Thyroid gland (tissue), 4 donors: ENCODE measurements around the gene ARL14EP. TPM values are rescaled to one million over a fixed set of nuclear protein-coding genes. Genes with fewer than 3 reads are reported as not detected.
A peak's percentile ranks its signal among the peaks of the same experiment; 100 is the strongest.

Experiments used
- DNase-seq, 2 donors: peaks; one replicate each; pipeline ENCODE4 v3.0.0-alpha.2; 2019
- H3K27ac ChIP-seq, 3 donors: fragments of 200-600 bp; sonication (generic); 1 replicate in 2 of 3; 2 replicates in 1 of 3; pipeline ENCODE4 v1.5.1; 2016 to 2019; ENCODE audit warnings: mild to moderate bottlenecking in 1 of 3, moderate library complexity in 1 of 3
- H3K27me3 ChIP-seq: fragments of 200-600 bp; sonication (generic); one replicate; pipeline ENCODE4 v1.5.1; 2019
- H3K36me3 ChIP-seq, 2 donors: fragments of 200-600 bp; sonication (generic); one replicate each; pipeline ENCODE4 v1.5.1; 2016 to 2019
- H3K4me1 ChIP-seq, 2 donors: fragments of 200-600 bp; sonication (generic); one replicate each; pipeline ENCODE4 v1.5.1; 2017 to 2019
- H3K4me3 ChIP-seq, 3 donors: fragments of 200-600 bp; sonication (generic); replicated peaks in 1 of 3; 1 replicate in 2 of 3; 2 replicates in 1 of 3; pipeline ENCODE4 v1.5.1; 2016; ENCODE audit warnings: mild to moderate bottlenecking in 1 of 3
- H3K9me3 ChIP-seq: fragments of 200-600 bp; sonication (generic); one replicate; pipeline ENCODE4 v1.5.1; 2017
- POLR2A ChIP-seq, 2 donors: fragments of 450-650 bp; IDR thresholded peaks; one replicate each; pipeline ENCODE4 v1.6.1; 2017; ENCODE audit warnings: antibody characterized with exemption in 2 of 2, mild to moderate bottlenecking in 2 of 2, moderate library complexity in 1 of 2
- WGBS, 2 donors: methylation state at CpG; one replicate each; pipeline ENCODE4 v1.1.5; 2017; 5-methylcytosine and 5-hydroxymethylcytosine counted together
- intact Hi-C: fragments of 100-400 bp; cut with DNase I; formaldehyde crosslinking; loops from one replicate; pipeline ENCODE4 v1.15.1; 2023
- total RNA-seq, 4 donors: library from RNA; depleted of rRNA; stranded (reverse); fragments of >200 nt; gene quantifications; one replicate each; pipeline ENCODE4 v1.2.3, GENCODE V29; 2016
- TF ChIP-seq, protein P1 (sequence below), 6 experiments: fragments of 200-600 bp in 3 of 6; fragments of 450-650 bp in 3 of 6; sonication (generic) in 3 of 6; IDR thresholded peaks; one replicate each; pipeline ENCODE4 v1.5.1; 2016 to 2019; ENCODE audit warnings: antibody characterized with exemption in 6 of 6, mild to moderate bottlenecking in 2 of 6, inconsistent platforms in 1 of 6, moderate library complexity in 1 of 6

Gene ARL14EP
- total RNA-seq, result 10 to 100 TPM; 28.2 to 60.5 (median 45.1) TPM

DNA sequence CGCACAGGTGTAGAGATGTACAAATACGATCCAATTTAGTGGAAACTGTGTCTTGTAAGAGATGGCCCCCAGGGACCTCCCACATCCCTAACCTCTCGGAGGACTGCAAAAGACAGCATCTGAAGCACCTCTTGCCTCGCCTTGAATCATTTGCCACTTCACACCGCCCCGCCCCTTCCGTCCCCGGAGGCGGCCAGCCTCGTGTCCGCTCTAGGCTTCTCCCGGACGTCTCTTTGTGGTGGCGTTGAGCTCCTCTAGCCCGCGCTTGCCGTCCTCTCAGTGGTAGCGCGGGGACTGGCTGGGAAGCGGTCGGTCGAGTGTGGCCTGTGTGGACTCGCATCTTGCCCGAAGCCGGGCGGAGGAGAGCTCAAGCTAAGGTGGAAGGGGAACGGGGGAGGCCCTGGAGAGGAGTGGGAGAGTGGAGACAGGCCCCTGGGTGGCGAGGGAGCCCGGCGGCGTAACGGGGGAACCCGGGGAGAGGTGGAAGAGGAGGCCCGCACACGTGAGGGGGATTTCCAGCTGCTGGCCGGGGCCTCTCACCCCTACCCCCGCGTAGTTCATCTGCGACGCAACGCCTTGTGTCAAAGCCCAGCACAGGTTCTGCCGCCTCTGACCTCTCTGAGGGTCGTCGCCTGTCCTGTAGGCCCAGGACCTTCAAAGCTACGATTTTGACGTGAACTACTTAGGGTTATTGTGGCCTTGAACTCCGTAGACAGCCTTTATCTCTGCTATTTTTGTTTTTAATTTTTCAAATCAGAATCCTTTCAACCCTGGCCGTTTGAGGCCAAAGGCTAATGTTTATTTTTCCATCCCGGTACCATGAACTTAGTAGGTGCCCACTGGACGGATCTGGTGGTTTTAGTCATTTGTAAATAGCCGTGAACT is at the start of gene ARL14EP:
TSS of gene ARL14EP (plus strand) at position 279 of the 885 bp plus-strand sequence. CDS start 7,845 bp downstream, outside the sequence.
- intact Hi-C loops, result no loop called here
- no peaks in the 10 kb centered on the region for H3K36me3 ChIP-seq
- WGBS, 2 donors, result 0 to 1% methylated on average over 44 to 51 of the region's 51 CpGs
- no peaks in the 10 kb centered on the region for H3K27me3 ChIP-seq
- peak within 1 kb of the TSS; percentile 28 to 83 (median 65) for H3K27ac ChIP-seq
- TF ChIP-seq POLR2A (IDR thresholded peaks at IDR 0.05), result peak; percentile 6 to 87
- TF ChIP-seq, protein P1, sequence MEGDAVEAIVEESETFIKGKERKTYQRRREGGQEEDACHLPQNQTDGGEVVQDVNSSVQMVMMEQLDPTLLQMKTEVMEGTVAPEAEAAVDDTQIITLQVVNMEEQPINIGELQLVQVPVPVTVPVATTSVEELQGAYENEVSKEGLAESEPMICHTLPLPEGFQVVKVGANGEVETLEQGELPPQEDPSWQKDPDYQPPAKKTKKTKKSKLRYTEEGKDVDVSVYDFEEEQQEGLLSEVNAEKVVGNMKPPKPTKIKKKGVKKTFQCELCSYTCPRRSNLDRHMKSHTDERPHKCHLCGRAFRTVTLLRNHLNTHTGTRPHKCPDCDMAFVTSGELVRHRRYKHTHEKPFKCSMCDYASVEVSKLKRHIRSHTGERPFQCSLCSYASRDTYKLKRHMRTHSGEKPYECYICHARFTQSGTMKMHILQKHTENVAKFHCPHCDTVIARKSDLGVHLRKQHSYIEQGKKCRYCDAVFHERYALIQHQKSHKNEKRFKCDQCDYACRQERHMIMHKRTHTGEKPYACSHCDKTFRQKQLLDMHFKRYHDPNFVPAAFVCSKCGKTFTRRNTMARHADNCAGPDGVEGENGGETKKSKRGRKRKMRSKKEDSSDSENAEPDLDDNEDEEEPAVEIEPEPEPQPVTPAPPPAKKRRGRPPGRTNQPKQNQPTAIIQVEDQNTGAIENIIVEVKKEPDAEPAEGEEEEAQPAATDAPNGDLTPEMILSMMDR (IDR thresholded peaks at IDR 0.05), result peak in 1 of 6 experiments; percentile 4
- peaks cover 14% of the 10 kb centered on the region in 2 donors for H3K4me1 ChIP-seq
- peak within 1 kb of the TSS in 2 of 3 donors; percentile 64 to 66 for H3K4me3 ChIP-seq
- peak; percentile 95 to 97 for DNase-seq
- H3K9me3 ChIP-seq, result no peaks in the 10 kb centered on the region

GRCh38 chr11:30277176-30277575 is 45.7 kb upstream of the ARL14EP start:
- DNase-seq, result no peak
- Histone ChIP-seq H3K4me3 (no peak overlapping the region), H3K4me1 (no peaks in the 10 kb centered on the region), H3K27ac (no peak overlapping the region), H3K36me3 (no peaks in the 10 kb centered on the region), H3K27me3 (no peaks in the 10 kb centered on the region), H3K9me3 (no peaks in the 10 kb centered on the region)
- TF ChIP-seq, protein P1 (IDR thresholded peaks at IDR 0.05), result no peak
- TF ChIP-seq POLR2A (IDR thresholded peaks at IDR 0.05), result no peak
- intact Hi-C loops, result no loop called here

GRCh38 chr11:30279796-30280195 is 43.1 kb upstream of the ARL14EP start:
- Histone ChIP-seq H3K36me3 (no peaks in the 10 kb centered on the region), H3K4me1 (no peaks in the 10 kb centered on the region), H3K27me3 (no peaks in the 10 kb centered on the region), H3K27ac (no peak overlapping the region), H3K9me3 (no peaks in the 10 kb centered on the region), H3K4me3 (no peak overlapping the region)
- 87 to 91% methylated on average over 2 of the region's 2 CpGs for WGBS, 2 donors
- intact Hi-C loops, result no loop called here
- TF ChIP-seq, protein P1 (IDR thresholded peaks at IDR 0.05), result no peak
- TF ChIP-seq POLR2A (IDR thresholded peaks at IDR 0.05), result no peak
- DNase-seq, result no peak

DNA sequence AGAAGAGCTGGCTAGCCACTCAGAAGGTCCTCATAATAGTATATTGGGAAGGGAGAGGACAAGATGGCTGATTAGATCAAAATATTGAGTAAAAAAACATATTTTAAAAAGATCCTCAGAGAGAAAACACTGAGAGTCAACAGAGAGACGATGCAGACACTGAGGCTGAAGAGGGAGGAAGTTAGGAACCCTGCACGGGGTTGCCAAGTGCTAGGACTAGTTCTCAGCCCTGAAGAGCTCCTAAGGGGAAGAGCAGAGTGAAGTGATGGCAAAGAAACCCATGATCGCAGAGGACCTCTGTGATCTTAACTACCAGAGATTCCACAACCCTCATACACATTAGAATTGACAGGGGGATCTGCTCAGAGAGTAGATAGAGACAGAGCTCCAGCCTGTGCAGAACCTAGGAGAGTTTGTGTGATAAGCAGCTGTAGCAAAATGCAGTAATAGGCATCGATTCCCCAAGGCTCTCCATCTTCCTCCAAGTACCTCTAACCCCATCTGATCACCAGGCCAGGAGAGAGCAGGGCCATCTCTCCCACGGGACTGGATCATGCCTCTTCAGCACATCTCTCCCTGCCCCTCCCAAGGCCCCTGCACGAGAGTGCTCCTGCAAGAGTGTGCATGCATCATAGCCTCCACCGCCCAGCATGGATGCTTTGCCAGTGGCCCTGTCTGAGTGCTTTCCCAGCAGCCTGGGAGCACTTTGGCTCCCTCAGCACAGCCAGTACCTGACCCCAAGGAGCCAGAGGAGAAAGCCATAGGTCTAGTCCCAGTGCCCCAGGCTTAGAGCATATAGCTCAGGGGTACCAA is 41.2 kb upstream of the ARL14EP start:
- 53 to 67% methylated on average over 6 to 7 of the region's 7 CpGs for WGBS, 2 donors
- DNase-seq, result no peak
- no peaks in the 10 kb centered on the region for H3K27me3 ChIP-seq
- no peaks in the 10 kb centered on the region for H3K4me1 ChIP-seq
- TF ChIP-seq POLR2A (IDR thresholded peaks at IDR 0.05), result no peak
- TF ChIP-seq, protein P1 (IDR thresholded peaks at IDR 0.05), result no peak
- H3K9me3 ChIP-seq, result no peaks in the 10 kb centered on the region
- H3K36me3 ChIP-seq, result no peaks in the 10 kb centered on the region
- no peak overlapping the region for H3K27ac ChIP-seq
- intact Hi-C loops, result no loop called here
- H3K4me3 ChIP-seq, result no peak overlapping the region
